Measurements from ENCODE around the gene GRP.

Gene GRP

DNA sequence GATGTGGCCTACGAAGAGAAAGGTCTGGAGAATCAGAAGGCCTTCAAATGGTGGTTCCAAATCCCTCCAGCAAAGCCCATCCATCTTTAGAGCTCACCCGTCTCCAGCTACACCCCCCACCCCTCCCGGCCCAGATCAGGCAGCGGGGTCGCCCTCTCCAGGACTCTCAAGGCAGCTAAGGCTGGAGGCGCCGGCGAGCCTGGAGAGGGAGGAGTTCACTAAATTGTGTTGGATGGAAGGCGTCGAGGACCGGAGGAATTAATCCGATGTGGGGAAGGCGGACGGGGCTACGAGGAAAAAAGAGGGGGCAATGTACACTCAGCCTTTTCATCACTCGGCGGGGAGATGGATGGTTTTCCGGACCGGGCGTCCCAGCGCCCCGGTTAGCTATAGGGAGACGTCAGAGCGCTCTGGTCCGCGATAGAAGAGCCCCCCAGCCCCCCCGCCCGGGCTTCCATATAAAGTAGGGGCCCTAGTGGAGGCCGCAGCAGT is at the start of gene GRP:
Gene GRP (plus strand): TSS at position 487 of the 492 bp plus-strand sequence. CDS start 108 bp downstream, outside the sequence.
- no peak for DNase-seq

DNA sequence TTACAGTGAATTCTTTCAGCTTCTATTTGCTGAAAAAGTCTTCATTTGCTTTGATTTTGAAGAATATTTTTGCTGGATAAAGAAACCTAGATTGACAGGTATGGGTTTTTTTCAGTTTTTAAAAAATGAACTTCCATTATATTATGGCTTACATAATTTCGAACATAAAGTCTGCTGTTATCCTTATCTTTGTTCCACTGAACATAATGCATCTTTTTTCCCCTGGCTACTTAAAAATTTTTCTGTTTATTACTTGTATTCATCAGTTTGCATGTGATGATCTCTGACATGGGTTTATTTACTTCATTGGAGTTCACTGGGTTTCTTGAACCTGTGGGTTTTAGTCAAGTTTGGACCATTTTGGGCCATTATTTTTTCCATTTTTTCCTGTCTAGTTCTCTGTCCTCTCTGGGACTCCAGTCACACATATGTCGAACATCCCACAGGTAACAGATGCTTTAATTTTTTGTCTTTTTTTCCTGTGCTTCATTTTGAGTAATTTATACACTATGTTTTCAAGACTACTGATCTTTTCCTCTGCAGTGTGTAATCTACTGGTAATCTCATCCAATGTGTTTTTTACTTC is 47.2 kb upstream of the GRP start:
- no peak for DNase-seq

DNA sequence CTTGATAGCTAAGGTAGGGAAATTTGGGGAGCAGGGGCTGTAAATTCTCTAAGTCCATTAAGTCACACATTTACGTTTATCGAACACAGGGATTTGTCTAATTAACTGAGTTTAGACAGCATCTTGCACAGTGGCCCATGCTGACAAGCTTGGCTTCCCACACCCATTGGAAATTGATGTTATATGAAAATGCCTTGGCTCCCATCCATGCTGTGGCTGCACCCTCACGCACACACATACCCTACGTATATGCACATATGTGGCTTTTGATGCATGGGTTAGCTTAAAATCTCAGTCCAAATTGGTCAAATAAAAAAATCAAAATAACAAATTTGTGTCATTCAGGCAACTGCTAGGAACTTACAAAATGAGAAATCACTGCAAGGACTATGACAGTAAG is 42.5 kb upstream of the GRP start:
- DNase-seq = no peak

DNA sequence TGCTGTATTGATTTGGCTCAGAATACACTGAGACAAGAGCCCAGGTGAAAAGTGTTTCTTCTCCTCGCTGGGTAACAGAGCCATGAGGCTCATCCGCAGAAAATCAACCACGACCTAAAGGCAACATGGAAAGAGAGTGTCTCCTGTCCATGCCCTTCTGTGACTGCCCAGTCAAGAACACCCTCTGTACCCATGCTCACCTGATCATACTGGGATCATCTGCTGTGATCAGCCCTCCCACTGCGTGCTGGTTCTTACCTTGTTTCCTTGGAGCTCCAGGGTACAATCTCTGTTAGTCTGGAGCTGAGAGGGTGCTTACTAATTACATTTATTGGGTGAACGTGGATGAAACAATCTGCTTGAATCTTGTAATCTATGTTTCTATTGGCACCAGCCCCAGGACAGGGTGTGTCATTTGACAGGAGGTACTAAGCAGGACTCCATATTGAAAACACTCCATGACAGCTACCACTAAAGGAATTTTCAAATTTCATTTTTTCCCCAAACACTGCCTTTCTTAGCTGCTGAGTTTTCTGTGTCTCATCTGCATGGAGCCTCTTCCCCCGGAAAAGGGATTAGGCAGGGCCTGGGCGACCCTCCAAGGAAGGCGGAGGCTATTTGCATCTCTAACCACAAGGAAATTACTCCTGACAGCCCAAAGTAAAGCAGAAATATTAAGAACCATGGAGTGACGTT is 39.7 kb upstream of the GRP start:
- DNase-seq = no peak

DNA sequence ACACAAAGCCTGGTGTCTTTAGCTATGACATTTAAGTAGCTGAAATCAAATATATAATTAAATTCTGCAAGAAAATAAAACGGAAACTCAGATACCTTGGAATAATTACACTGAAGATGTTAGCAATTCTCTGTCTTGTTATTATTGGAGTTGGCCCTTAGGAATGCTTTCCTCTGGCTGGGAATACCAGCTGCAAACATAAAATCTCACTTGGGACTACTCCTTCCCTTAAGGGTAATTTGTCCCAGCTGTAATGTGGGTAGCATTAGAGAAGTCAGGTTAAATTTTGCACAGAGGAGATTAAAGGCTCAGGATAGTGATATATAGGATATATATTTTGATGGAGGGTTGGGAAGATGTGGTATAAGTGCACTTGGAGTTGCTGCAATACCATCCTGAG is 37.3 kb upstream of the GRP start:
- no peak for DNase-seq

DNA sequence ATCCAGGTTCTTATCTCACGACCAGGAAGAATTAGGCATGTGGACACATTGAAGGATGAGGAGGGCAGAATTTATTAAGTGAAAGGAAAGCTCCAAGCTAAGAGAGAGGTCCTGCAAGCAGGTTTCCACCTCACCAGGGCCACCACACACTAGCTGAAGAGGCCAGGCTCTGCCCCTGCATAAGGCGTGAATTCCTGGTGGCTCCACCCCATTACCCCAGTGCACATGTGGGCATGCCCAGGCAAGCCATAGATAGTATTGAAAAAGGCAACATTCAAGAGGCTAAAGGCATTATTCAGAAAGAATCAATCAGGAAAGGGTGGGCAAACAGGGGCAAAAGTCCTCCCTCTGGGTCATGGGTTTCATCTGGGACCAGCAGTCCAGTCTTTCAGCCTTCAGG is 30.9 kb upstream of the GRP start:
- DNase-seq = no peak

DNA sequence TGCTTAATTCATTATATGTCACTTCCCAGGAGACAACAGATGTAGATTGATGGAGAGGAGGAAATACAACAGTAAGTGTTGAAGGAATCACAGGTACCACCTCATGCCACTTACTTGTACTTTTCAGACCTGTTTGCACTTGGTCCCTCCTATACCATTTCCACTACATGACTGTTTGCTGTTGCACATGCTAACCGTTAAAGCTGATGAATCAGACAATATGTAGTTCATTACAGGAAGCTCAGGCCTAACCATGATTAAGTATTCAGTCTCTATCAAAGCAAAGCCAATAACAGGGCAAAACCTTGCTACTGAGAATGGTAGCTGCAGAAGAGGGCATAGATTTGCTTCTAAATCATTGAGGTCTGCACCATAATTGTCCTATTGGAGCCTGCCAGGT is 30.2 kb upstream of the GRP start:
- no peak for DNase-seq

DNA sequence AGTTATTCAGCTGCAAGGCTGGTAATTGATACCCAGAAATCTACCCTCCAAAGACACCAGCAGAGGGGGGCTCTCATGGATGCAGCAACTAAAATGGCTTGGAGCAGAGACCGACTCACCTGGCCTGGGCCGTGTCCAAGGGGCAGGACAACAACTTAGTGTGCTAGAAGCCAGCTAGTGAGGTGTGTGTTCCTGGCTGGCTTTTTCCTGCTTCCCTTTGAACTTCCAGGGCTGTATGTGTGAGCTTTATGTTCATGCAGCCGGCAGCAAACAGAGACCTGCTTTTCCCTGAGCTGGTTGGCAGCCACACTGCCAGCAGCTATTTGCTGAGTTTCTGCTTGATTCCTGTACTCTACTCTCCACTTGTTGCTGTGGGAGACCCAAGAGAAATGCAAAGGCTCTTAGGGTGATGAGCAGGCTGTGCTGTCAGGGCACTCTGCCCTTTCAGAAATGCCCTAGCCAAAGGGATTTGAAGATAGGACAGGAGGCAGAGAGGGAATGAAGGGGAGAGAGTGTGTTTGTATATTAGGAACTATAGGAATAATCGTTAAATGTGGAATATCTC is 23.7 kb upstream of the GRP start:
- DNase-seq = no peak

DNA sequence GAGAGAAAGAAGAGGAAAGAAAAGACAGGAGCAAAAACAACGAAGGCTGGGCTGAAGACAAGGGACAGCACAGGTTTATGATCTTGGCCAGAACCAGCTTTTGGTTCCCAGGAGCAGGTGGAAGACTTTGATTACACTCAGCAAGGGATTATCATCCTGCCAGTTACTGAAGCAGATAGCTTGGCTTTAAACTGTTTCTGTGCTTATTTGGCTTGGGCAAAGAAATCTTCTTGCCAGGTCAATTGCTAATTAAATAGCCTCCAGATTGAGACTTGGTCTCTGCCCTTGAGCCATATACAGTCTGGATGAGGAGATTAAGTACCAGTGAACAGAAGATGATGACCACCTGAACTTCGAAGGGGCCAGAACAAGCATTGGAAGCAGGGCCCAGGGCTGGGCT is 22.3 kb upstream of the GRP start:
- DNase-seq = no peak

DNA sequence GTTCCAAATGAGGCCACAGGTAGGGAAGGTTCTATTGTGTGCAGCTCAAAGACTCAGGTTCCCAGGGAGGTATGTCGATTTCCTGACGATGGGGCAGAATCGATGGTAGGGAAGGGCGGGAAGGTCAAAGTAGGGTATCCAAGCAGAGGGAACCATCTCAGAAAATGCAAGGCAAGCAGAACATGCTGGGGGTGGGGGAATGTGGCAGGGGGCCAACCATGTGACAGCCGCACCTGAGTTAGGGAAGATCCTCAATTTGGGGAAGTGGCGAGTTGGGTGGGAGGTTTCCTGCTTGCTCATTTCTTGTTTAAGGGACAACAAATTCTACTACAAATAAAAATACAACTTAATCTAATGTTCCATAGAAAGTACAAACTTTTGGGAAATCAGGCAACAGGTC is 21.7 kb upstream of the GRP start:
- DNase-seq = no peak

DNA sequence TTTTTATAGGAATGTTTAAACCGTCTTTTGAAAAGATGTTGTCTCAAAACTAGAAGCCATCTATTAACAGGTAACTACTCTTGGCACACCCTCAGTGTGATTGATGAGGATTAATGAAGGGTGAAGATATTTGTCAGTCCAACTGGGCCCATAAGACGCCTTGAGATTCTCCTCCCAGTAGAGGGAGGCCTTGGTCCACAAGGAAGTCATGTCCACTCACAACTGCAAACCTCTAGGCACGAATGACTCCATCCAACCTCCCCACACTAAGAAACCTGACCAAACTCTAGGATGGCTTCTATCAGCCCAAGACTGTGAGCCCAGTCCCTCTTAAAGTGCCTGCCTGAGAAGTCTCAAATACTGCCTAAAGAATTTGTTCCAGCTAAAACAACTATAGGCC is 19.2 kb upstream of the GRP start:
- no peak for DNase-seq

DNA sequence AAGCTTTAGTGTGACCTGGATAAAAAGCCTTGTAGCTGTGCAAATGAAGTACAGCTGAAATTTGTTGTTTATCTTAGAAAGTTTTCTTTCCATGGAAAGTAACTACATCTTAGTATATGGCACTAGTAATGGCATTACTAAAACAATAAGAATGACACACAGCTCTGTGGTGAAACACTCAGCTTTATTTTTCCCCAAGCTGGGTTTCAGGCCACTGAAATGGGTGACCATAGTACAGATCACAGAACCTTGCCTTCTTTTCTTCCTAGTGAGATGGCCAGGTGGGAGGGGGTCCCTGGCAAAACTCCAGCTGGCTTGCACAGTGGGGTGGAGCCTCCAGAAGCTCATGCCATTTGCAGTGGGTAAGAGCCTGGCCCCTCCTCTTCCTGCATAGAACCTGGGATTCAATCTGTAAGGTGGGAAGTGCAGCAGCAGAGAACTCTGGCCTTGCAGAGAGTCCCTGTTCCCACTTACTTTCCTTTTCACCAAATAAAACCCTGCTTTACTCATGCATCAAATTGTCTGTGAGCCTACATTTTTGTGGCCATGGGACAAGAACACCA is 17.6 kb upstream of the GRP start:
- no peak for DNase-seq

DNA sequence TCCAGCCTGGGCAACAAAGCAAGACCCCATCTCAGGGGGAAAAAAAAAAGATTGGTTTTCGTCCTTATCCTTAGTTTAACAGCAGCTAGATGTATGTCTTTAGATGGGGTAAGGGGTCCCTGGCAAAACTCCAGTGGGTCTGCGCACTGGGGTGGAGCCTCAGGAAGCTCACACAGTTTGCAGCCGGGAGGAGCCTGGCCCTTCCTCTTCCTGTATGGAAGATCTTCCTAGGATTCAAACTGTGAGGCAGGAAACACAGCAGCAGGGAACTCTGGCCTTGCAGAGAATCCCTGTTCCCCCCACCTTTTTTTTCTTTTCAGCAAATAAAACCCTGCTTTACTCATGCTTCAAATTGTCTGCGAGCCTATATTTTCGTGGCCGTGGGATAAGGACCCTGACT is 12.5 kb upstream of the GRP start:
- no peak for DNase-seq

DNA sequence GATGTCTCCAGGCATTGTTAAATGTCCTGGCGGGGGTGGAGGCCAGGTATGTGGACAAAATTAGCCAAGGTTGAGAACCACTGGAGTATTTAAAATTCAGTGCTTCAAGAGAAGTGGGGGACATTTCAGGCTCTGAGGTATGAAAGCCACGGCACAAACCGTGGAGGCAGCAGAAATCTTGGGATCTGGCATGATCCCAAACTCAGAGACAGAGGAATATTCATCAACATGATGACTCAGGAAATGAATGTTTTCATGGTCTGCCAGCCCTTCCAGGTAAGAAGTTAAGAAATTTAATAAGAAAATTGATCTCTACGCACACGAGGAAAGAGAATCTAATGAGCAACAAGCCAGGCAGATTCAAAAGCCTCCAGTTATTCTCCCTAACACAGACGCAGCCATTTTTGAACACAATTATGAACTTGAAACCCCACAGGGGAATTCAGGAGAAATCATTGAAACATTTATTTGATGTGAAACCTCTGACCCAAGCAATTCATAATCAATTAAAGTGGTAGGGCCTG is 11.3 kb upstream of the GRP start:
- DNase-seq = no peak

DNA sequence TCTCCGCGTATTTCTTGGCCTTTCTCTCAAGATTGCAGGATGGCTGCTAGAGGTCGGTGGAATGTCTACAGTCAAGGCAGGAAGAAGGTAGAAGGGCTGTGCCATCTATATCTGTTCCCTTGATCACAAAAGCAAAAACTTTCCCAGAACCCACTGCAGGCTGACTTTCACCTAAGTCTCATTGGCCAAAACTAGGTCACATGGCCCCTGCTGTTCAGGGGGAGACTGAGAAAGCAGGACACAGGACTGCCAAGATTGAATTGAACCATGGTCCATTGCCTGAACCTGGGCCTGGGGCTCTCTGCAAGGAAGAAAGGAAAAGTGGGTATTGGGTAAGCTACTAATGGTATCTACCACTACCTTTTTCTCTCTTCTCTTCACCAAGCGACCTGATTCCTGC is 9.7 kb upstream of the GRP start:
- DNase-seq = no peak

DNA sequence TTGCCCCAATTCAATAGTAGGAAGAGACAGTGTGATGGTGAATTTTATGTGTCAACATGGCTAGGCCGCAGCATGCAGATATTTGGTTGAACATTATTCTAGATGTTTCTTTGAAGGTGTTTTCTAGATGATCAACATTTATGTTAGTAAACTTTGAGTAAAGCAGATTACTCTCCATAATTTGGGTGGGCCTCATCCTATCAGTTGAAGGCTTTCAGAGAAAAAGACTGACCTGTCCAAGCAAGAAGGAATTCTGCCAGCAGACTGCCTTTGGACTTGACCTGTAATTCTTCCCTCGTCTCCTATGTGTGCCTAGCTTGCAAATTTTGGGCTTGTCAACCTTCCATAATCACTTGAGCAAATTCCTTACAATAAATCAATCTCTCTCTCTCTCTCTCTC is 8.3 kb upstream of the GRP start:
- DNase-seq = no peak

DNA sequence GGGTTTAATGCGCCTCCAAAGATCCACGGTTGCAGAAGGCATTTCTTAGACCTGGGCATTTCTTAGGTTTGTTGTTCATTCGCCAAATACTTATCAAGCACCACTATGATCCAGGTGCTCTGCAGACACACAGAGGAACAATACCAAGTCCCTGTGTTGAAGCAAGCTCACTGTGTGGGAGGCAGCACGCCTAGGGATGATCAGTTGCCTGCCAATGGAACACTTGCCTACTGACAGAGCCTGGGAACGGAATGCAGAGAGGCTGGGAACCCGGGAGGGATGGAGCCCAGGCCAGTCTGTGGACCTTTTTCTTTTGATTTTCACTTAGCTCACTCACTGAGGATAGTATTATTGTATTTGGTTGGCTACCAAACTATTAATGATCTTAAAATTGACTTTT is 1.9 kb upstream of the GRP start:
- no peak for DNase-seq

DNA sequence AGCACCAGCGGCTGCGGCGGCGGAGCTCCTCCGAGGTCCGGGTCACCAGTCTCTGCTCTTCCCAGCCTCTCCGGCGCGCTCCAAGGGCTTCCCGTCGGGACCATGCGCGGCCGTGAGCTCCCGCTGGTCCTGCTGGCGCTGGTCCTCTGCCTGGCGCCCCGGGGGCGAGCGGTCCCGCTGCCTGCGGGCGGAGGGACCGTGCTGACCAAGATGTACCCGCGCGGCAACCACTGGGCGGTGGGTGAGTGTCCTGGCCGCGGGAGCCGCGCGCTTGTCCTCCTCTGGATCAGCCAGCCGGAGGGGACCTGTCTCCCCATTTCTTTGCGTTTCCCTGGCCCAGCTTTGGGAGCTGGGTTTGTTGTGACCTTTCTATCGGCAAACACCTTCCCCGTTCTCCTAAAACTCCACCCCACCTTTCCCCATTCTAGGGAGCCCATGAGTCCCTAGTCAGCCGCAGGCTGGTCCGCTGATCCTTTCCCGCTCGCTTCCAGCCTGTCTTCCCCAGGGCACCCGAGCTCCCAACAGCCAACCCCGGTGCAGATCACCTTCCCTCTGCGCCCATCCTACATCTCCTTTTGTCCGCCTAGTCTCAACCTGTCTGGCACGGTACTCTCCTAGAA is 316 bp downstream of the GRP start:
- DNase-seq = no peak

DNA sequence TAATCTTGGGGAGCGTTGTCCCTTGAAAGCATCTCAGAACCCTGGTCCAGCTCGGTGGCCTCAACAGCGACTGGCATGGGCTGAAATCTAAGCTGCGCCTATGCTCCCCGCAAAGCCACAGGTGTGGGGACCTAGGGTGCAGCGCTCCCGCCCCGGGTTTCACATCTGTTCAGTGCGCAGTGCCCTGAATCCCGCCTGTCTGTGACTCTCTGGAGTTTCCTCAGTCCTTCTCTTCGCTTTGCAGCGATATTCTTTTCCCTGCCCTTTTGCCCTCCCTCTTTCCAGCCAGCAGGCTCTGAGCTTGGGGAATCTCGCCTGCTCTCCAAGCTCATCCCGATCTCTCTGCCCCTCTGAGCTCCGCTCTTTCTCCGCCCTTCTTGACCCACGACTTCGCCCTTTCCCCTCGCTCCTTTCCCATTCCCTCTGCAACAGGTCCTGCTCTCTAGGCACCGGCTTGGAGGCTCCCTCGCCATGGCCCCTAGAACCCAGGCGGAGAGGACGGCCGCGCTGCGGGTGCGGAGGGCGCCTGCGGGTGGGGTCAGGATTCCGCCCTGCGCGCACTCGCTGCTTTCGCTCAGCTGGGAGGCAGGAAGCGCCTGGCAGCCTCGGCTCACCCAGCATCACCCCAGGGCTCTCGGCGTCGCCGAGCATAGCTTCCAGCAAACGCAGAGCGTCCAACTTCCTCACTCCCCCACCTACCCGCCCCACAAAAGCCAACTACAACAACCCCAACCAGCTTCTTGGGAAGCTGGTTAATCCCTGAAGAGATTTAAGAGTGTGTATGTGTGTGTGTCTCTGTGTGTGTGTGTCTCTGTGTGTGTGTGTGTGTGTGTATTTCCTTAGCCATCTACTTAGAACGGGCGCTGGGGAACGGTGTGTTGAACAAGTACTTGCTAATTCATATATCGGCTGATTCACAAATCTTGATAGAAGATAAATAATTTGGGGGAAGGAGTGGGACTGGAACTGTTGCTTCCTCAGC is 1.1 kb downstream of the GRP start:
- DNase-seq = no peak

DNA sequence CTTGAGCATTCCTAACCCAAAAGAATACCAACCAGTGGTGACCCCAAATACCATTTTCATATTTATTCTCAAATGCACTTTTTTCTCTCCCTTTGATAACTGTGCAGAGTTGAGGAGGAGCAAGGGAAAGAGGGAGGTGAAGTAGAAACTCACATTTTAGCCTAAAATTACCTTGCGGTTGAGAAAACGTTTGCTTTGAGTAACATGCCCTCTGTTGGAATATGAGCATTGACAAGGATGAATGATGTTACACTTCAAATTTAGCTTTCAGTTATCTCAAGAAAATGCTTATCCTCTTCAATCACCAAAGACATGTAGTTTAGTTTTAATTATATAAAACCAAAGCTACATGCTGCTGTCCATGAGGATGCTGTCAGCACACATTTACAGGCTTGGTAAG is 2.4 kb downstream of the GRP start:
- no peak for DNase-seq

DNA sequence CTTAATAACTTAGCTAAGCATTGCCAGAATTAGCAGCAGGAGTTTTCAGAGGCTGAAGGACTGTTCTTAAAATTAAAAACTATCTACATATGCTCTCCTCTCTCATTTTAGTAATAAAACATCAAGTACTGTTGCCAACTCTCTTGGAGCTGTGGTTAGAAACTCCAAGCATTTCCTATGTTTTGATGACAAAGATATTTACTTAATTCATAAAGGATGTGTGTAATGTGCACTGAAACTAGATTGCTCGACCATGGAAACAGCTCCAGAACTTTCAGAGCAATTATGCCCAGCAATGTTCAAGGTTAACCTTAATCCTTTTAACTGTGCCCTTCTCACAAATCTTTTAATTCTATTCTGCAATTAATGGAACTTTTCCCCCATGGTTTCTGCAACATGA is 8.4 kb downstream of the GRP start:
- DNase-seq = no peak

DNA sequence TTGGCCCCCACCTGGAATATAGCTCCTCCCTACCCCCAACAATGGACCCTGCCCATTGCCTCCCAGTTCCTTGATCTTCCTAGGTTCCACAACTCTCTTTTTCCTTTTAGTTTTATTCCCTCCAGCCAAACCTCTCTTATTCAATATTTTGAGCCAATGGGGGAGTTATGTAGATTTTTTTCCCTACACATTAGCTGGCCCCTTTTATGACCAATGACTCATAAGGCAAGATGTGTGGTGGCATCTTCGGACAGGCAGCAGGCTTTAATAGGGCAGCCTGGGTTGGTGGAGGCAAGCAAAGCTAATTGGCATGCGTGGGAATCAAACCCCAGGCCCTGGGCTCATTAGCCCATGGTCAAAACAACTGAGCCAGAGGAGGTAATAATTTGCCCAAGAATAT is 9.2 kb downstream of the GRP start:
- DNase-seq = no peak
